Keratinocyte (primary cell): ENCODE results near the gene ADI1. TPM values are rescaled to one million over a fixed set of nuclear protein-coding genes. Genes with fewer than 3 reads are reported as not detected.

ENCODE experiments used
- DNase-seq: peaks from one replicate; pipeline ENCODE4 v3.0.0-alpha.2; 2011; ENCODE audit warnings: low read depth, missing footprints, low spot score
- FAIRE-seq: peaks from 2 replicates; lab custom pipeline; 2011; peaks lifted over from hg19 to GRCh38; lab: Jason Lieb, UNC
- H2AFZ ChIP-seq: 2 replicates; pipeline ENCODE4 v1.6.0; 2012; ENCODE audit warnings: low read length, control low read depth, inconsistent platforms; ENCODE audit not compliant: control insufficient read depth
- H3K27ac ChIP-seq: 2 replicates; pipeline ENCODE4 v1.5.1; 2011; ENCODE audit warnings: low read length; ENCODE audit not compliant: control insufficient read depth, insufficient read depth
- H3K27me3 ChIP-seq: 3 replicates; pipeline ENCODE4 v1.6.0; 2011; ENCODE audit warnings: low read length; ENCODE audit not compliant: control insufficient read depth, insufficient read depth; ENCODE audit errors: extremely low read depth
- H3K36me3 ChIP-seq, 2 experiments: 2 replicates in 1 of 2; 3 replicates in 1 of 2; pipeline ENCODE4 v1.5.1; 2011; ENCODE audit warnings: low read length in 2 of 2, mild to moderate bottlenecking in 1 of 2; ENCODE audit not compliant: control insufficient read depth in 2 of 2, insufficient read depth in 2 of 2; ENCODE audit errors: extremely low read depth in 1 of 2
- H3K4me1 ChIP-seq: 3 replicates; pipeline ENCODE4 v1.5.1; 2011; ENCODE audit warnings: low read length; ENCODE audit not compliant: control insufficient read depth, insufficient read depth; ENCODE audit errors: extremely low read depth
- H3K4me2 ChIP-seq: 3 replicates; pipeline ENCODE4 v1.6.0; 2011; ENCODE audit warnings: low read depth, low read length; ENCODE audit not compliant: control insufficient read depth, insufficient read depth; ENCODE audit errors: extremely low read depth
- H3K4me3 ChIP-seq, 3 experiments: fragments of 200-600 bp in 1 of 3; sonication (generic) in 1 of 3; 2 replicates in 2 of 3; 3 replicates in 1 of 3; pipeline ENCODE4 v1.5.1; 2011 to 2016; ENCODE audit warnings: low read length in 3 of 3, mild to moderate bottlenecking in 3 of 3, control low read depth in 2 of 3, inconsistent platforms in 1 of 3, low read depth in 1 of 3, mixed read lengths in 1 of 3, mixed run types in 1 of 3, moderate library complexity in 1 of 3; ENCODE audit not compliant: control insufficient read depth in 2 of 3, insufficient read depth in 2 of 3; ENCODE audit errors: extremely low read depth in 1 of 3
- H3K79me2 ChIP-seq: 2 replicates; pipeline ENCODE4 v1.6.0; 2012; ENCODE audit warnings: low read length; ENCODE audit not compliant: control insufficient read depth, insufficient read depth
- H3K9ac ChIP-seq: 3 replicates; pipeline ENCODE4 v1.6.0; 2011; ENCODE audit warnings: low read length; ENCODE audit not compliant: control insufficient read depth, insufficient read depth; ENCODE audit errors: extremely low read depth
- H3K9me1 ChIP-seq: 3 replicates; pipeline ENCODE4 v1.6.0; 2011; ENCODE audit warnings: low read length; ENCODE audit not compliant: control insufficient read depth, insufficient read depth; ENCODE audit errors: extremely low read depth
- H3K9me3 ChIP-seq: 2 replicates; pipeline ENCODE4 v1.5.1; 2012; ENCODE audit warnings: low read depth, low read length; ENCODE audit not compliant: control insufficient read depth
- H4K20me1 ChIP-seq: 3 replicates; pipeline ENCODE4 v1.6.0; 2011; ENCODE audit warnings: low read length; ENCODE audit not compliant: control insufficient read depth, insufficient read depth; ENCODE audit errors: extremely low read depth
- EZH2 ChIP-seq: IDR thresholded peaks from one replicate; pipeline ENCODE4 v1.6.1; 2012; ENCODE audit warnings: inconsistent platforms, mild to moderate bottlenecking, low read length, moderate library complexity
- dilution Hi-C: fragments of 300-500 bp; cut with MboI; formaldehyde crosslinking; loops from one replicate; pipeline ENCODE4 v1.7.0; 2020; ENCODE audit warnings: low sequenced_read_pairs; ENCODE audit not compliant: extremely low pct_ligation_motif_present
- polyA plus RNA-seq, 5 experiments: library from polyadenylated mRNA; depleted of rRNA in 3 of 5; stranded (reverse) in 3 of 5; stranded (forward) in 1 of 5; unstranded in 1 of 5; fragments of >200 nt; gene quantifications; 1 replicate in 1 of 5; 2 replicates in 3 of 5; 3 replicates in 1 of 5; pipeline versions ENCODE4 v1.2.1 to v1.2.3, GENCODE V29; 2011 to 2012; ENCODE audit warnings: missing spikeins in 2 of 5, low read depth in 1 of 5, low replicate concordance in 1 of 5
- TF ChIP-seq, protein P1 (sequence below), 3 experiments: IDR thresholded peaks in 1 of 3; conservative IDR thresholded peaks in 1 of 3; optimal IDR thresholded peaks in 1 of 3; 2 replicates in 2 of 3; 3 replicates in 1 of 3; pipeline versions ENCODE3 to v1.5.1; 2011; ENCODE audit warnings: low read length in 3 of 3, mild to moderate bottlenecking in 3 of 3, moderate library complexity in 2 of 3, control low read depth in 1 of 3, inconsistent platforms in 1 of 3; ENCODE audit not compliant: insufficient read depth in 2 of 3; ENCODE audit errors: extremely low read depth in 1 of 3

Gene ADI1
- polyA plus RNA-seq, 1 donor (not counting 4 experiments of a cell fraction or from before 2014, with no cell fraction given): 47.4 TPM

GRCh38 chr2:3535467-3535793 is 16.1 kb upstream of the ADI1 start:
- Histone ChIP-seq H3K4me3 (peak overlapping the region in 2 of 3 experiments; percentile 58 to 67), H2AFZ (peak overlapping the region; percentile 95), H3K9ac (peak overlapping the region; percentile 91), H4K20me1 (no peaks in the 10 kb centered on the region), H3K79me2 (no peaks in the 10 kb centered on the region), H3K27ac (peak overlapping the region; percentile 98), H3K27me3 (no peaks in the 10 kb centered on the region), H3K4me2 (peak overlapping the region; percentile 96), H3K9me3 (no peaks in the 10 kb centered on the region), H3K4me1 (peaks cover 27% of the 10 kb centered on the region), H3K9me1 (no peaks in the 10 kb centered on the region), H3K36me3 (peaks cover 0 to 2% of the 10 kb centered on the region in 2 experiments)
- no peak for FAIRE-seq
- no peak for DNase-seq
- TF ChIP-seq EZH2: no peak
- TF ChIP-seq, protein P1, sequence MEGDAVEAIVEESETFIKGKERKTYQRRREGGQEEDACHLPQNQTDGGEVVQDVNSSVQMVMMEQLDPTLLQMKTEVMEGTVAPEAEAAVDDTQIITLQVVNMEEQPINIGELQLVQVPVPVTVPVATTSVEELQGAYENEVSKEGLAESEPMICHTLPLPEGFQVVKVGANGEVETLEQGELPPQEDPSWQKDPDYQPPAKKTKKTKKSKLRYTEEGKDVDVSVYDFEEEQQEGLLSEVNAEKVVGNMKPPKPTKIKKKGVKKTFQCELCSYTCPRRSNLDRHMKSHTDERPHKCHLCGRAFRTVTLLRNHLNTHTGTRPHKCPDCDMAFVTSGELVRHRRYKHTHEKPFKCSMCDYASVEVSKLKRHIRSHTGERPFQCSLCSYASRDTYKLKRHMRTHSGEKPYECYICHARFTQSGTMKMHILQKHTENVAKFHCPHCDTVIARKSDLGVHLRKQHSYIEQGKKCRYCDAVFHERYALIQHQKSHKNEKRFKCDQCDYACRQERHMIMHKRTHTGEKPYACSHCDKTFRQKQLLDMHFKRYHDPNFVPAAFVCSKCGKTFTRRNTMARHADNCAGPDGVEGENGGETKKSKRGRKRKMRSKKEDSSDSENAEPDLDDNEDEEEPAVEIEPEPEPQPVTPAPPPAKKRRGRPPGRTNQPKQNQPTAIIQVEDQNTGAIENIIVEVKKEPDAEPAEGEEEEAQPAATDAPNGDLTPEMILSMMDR (optimal IDR thresholded peaks at IDR 0.05 in 1 of 3, IDR thresholded peaks at IDR 0.05 in 1 of 3, conservative IDR thresholded peaks at IDR 0.05 in 1 of 3; ENCODE audit: extremely low read depth in 1 of 3, insufficient read depth in 2 of 3, low read length in 3 of 3): no peak
- dilution Hi-C loops: no loop called here

DNA sequence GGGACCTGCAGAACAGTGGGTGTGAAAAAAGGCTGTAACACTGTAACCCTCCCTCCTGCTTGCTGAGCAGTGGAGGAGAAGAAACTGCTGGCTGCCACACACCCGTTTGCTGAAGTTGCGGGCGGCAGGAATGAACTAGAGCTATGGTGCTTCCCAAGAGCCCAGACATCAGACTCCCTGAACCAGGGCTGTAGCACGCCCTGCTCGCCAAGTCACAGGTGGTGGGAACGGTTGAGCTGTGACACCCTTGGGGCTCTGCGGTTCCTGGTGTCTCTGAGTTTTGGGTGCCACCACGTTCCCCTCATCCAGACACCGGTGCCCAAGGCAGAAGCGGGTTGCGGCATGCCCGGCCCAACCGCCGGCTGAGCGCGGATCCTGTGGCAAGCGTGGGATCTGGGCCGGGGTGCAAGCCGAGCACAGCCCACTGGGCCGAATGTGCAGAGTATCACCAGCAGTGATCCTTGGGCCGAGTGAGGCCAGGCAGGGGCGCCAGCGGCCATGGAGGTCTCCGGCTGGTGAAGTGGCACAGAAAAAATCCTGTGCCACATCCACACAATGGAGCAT is 15.0 kb upstream of the ADI1 start:
- no peak overlapping the region for H3K4me3 ChIP-seq
- no peaks in the 10 kb centered on the region for H3K9me3 ChIP-seq
- DNase-seq: no peak
- no peak overlapping the region for H3K9ac ChIP-seq
- no peak overlapping the region for H3K4me2 ChIP-seq
- H4K20me1 ChIP-seq: no peaks in the 10 kb centered on the region
- dilution Hi-C loops: no loop called here
- peaks cover 27% of the 10 kb centered on the region for H3K4me1 ChIP-seq
- H2AFZ ChIP-seq: no peak overlapping the region
- H3K27ac ChIP-seq: no peak overlapping the region
- FAIRE-seq: no peak
- H3K79me2 ChIP-seq: no peaks in the 10 kb centered on the region
- no peaks in the 10 kb centered on the region for H3K27me3 ChIP-seq
- TF ChIP-seq, protein P1 (optimal IDR thresholded peaks at IDR 0.05 in 1 of 3, IDR thresholded peaks at IDR 0.05 in 1 of 3, conservative IDR thresholded peaks at IDR 0.05 in 1 of 3; ENCODE audit: extremely low read depth in 1 of 3, insufficient read depth in 2 of 3, low read length in 3 of 3): no peak
- TF ChIP-seq EZH2: no peak
- H3K36me3 ChIP-seq: peaks cover 0 to 2% of the 10 kb centered on the region in 2 experiments
- no peaks in the 10 kb centered on the region for H3K9me1 ChIP-seq
